Measurements from ENCODE around the gene CDKL5. TPM values are rescaled to one million over a fixed set of nuclear protein-coding genes. Genes with fewer than 3 reads are reported as not detected.

Gene CDKL5
- total RNA-seq, 2 experiments from 2014 or later = 1.2 to 1.5 TPM

DNA sequence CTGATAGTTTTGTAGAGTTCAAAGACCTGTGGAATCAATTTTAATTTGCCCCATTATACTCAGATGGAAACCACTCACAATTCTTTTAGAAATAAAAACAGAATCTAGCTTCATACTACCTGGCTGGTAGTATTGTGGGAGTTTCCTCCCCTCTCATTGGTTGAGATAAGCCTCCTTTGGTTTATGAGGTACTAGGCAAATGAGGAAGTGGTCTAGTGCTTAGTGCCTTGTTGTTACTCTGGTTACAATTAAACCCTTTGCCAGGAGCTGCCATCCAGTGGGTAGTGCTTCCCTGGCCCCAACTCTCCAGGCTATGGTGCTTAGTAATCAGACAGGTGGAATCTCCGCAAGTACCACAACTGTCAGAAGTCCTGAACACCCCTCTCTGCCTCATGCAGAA is 118.3 kb downstream of the CDKL5 start:
- POLR2A ChIA-PET = no interaction called here
- ATAC-seq (no peak), DNase-seq (no peak)
- H3K9me3 Mint-ChIP-seq (ENCODE audit: low read depth) = no peaks in the 10 kb centered on the region
- H3K4me3 Mint-ChIP-seq = no peak overlapping the region
- H3K4me1 Mint-ChIP-seq = peaks cover 2% of the 10 kb centered on the region
- no peak overlapping the region for H3K27ac Mint-ChIP-seq
- peaks cover 6% of the 10 kb centered on the region for H3K36me3 Mint-ChIP-seq (ENCODE audit: low read depth)
- H3K27me3 Mint-ChIP-seq = no peaks in the 10 kb centered on the region
- CTCF ChIA-PET = interaction anchor here (1.0 kb wide), 1 partner anchor 52 kb away, joined by 4 read pairs; no protein-coding TSS in a partner anchor
- intact Hi-C loops (cut with DNase I, micrococcal nuclease) = no loop called here

DNA sequence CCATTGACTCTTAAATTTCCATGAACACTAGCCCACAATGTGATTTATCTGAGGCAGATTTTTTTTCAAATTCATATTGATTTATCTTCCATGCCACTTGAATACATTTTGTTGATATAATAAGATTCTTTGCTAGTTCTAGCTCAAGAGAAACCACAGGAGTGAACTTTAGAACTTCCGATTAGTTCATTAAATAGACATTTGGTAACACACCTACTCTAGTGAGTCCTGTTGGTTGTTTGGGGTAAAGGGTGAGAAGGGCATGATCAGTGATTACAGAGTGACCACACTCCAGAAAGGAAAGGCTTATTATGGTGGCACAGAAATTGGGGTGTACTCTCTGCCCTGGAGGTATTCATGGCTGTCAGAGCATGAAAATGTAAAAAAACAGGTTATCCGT is 120.4 kb downstream of the CDKL5 start:
- Mint-ChIP-seq H3K27me3 (no peaks in the 10 kb centered on the region), H3K36me3 (ENCODE audit: low read depth) (peaks cover 4% of the 10 kb centered on the region), H3K27ac (no peak overlapping the region), H3K4me3 (no peak overlapping the region), H3K4me1 (peaks cover 2% of the 10 kb centered on the region), H3K9me3 (ENCODE audit: low read depth) (no peaks in the 10 kb centered on the region)
- ATAC-seq = no peak
- ChIA-PET CTCF (no interaction called here), POLR2A (no interaction called here)
- DNase-seq = no peak
- intact Hi-C loops (cut with DNase I, micrococcal nuclease) = no loop called here

DNA sequence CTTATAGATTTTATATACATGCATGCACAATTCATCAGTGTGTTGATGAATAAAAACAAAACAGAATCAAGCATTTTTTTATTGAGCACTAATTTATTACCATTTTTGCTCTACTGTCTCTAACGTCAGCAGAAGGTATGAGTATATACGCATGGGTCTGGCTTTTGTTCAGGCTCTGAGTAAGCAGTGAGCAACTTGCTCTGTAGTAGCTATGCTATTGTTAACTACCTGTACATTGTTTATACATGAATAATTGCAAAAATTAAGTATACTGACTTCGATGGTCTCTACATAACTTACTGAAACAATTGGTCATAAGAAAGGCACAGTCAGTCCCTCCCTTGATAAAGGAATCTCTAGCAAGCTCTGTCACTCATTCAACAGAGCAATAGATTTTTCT is 123.6 kb downstream of the CDKL5 start:
- intact Hi-C loops (cut with DNase I, micrococcal nuclease) = no loop called here
- ChIA-PET POLR2A (no interaction called here), CTCF (no interaction called here)
- Mint-ChIP-seq H3K4me3 (no peak overlapping the region), H3K27ac (no peak overlapping the region), H3K36me3 (ENCODE audit: low read depth) (no peaks in the 10 kb centered on the region), H3K9me3 (ENCODE audit: low read depth) (no peaks in the 10 kb centered on the region), H3K27me3 (no peaks in the 10 kb centered on the region), H3K4me1 (no peaks in the 10 kb centered on the region)
- DNase-seq (no peak), ATAC-seq (no peak)

DNA sequence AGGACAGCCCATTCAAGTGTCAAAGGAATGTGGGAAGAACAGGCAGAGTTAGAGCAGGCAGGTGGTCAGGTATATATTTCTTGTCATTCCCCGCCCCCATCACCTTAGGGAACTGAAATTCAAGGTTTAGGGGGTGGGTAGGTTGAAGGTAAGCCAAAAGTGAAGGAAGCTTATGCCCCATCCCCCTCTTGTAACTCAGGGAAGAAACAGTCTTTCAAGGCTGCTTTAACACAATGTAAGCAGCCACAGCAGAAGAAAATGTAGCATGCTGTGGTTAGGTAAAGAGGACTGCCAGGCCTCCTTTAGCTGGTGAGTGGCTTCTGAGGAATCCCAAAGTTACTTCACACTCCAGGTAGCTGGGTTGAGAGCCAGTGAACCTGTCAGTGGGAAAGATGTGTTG is 124.2 kb downstream of the CDKL5 start:
- ChIA-PET POLR2A (no interaction called here), CTCF (no interaction called here)
- H3K4me1 Mint-ChIP-seq = no peaks in the 10 kb centered on the region
- H3K36me3 Mint-ChIP-seq (ENCODE audit: low read depth) = no peaks in the 10 kb centered on the region
- ATAC-seq = no peak
- no peaks in the 10 kb centered on the region for H3K9me3 Mint-ChIP-seq (ENCODE audit: low read depth)
- H3K27ac Mint-ChIP-seq = no peak overlapping the region
- DNase-seq = no peak
- no peak overlapping the region for H3K4me3 Mint-ChIP-seq
- intact Hi-C loops (cut with DNase I, micrococcal nuclease) = no loop called here
- no peaks in the 10 kb centered on the region for H3K27me3 Mint-ChIP-seq

DNA sequence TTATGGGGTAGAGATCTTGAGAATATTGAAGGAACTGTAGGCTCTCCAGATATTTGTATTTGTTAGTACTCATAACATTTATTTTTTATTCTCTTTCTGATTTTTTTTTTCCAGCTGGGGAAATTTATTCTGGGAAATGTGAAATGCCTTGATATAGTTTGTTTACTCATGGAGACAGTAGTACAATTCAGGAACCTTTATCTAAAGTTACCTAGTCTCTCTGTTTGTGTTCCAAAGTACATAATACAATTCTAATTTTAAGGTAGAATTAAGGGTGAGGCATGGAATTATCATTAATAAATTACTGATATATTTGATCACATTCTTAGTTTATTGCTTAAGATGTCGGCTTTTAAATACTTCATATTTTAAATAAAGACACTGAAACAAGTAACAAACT is 132.5 kb downstream of the CDKL5 start:
- no peaks in the 10 kb centered on the region for H3K4me1 Mint-ChIP-seq
- intact Hi-C loops (cut with DNase I, micrococcal nuclease) = no loop called here
- ChIA-PET CTCF (no interaction called here), POLR2A (no interaction called here)
- H3K9me3 Mint-ChIP-seq (ENCODE audit: low read depth) = no peaks in the 10 kb centered on the region
- H3K4me3 Mint-ChIP-seq = no peak overlapping the region
- ATAC-seq (no peak), DNase-seq (no peak)
- no peaks in the 10 kb centered on the region for H3K27me3 Mint-ChIP-seq
- no peak overlapping the region for H3K27ac Mint-ChIP-seq
- no peaks in the 10 kb centered on the region for H3K36me3 Mint-ChIP-seq (ENCODE audit: low read depth)

DNA sequence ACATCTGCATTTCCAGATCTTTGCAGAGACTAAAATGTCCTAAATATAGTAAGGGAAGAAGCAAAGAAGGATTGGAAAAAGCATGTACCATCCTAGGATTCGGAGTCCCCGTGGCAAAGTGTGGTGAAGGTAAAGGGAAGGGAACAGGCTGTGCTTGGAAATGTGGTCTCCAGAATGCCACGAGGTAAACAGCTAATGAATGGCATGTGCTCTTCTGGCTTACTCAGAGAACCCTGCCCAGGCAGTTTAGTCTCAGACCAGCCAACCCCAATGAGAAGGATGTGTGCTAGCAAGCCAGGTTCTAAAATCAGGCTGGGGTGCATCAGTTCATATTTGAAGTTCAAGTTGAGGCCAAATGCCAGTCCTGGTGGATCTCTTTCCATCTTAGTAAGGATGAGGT is 133.4 kb downstream of the CDKL5 start:
- Mint-ChIP-seq H3K9me3 (ENCODE audit: low read depth) (no peaks in the 10 kb centered on the region), H3K4me1 (no peaks in the 10 kb centered on the region), H3K27me3 (no peaks in the 10 kb centered on the region), H3K4me3 (no peak overlapping the region), H3K36me3 (ENCODE audit: low read depth) (no peaks in the 10 kb centered on the region), H3K27ac (no peak overlapping the region)
- ATAC-seq (no peak), DNase-seq (no peak)
- ChIA-PET CTCF (no interaction called here), POLR2A (no interaction called here)
- intact Hi-C loops (cut with DNase I, micrococcal nuclease) = no loop called here

DNA sequence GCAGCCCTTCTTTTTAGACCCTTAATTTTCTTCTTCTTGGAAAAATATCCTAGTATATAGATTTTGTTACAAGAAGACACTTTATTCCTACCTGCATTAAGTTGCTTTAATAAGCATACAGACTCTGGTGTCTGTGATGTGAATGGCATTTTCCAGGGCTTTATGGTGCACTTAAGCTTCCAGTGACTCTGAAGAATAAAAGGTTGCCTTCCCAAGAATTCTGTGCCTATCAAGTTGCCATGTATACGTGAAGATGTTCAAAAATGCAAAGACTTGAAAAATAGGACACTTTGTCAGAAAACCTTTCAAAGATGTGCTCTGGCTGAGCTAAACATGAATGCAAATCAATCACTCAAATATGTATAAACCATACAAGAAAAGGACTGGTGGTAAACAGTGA is 135.6 kb downstream of the CDKL5 start:
- H3K4me3 Mint-ChIP-seq = no peak overlapping the region
- no peak overlapping the region for H3K27ac Mint-ChIP-seq
- no peaks in the 10 kb centered on the region for H3K4me1 Mint-ChIP-seq
- ATAC-seq = no peak
- H3K36me3 Mint-ChIP-seq (ENCODE audit: low read depth) = peaks cover 2% of the 10 kb centered on the region
- intact Hi-C loops (cut with DNase I, micrococcal nuclease) = no loop called here
- no peak for DNase-seq
- POLR2A ChIA-PET = no interaction called here
- H3K9me3 Mint-ChIP-seq (ENCODE audit: low read depth) = no peaks in the 10 kb centered on the region
- H3K27me3 Mint-ChIP-seq = no peaks in the 10 kb centered on the region
- CTCF ChIA-PET = no interaction called here

DNA sequence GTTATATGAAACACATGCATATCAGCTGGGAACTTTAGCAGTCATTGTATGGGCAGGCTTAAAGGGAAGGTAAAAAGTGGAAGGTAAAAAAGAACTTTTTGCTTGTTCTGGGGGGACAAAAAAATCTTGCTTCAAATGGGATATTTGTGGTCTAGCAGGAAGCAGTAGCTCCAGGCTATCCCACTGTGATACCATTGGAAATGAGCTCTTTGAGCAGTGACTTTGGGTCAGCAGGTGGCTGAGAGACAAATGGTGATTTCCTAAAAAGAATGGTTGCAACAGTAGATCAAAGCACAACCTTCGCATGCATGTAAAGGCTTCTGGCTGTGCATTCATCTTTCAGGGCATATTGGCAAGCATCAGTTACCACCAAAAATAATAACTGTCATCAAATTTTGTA is 140.3 kb downstream of the CDKL5 start:
- H3K4me3 Mint-ChIP-seq = no peak overlapping the region
- ChIA-PET POLR2A (no interaction called here), CTCF (no interaction called here)
- intact Hi-C loops (cut with DNase I, micrococcal nuclease) = no loop called here
- H3K27ac Mint-ChIP-seq = no peak overlapping the region
- no peaks in the 10 kb centered on the region for H3K4me1 Mint-ChIP-seq
- peaks cover 2% of the 10 kb centered on the region for H3K36me3 Mint-ChIP-seq (ENCODE audit: low read depth)
- ATAC-seq = no peak
- DNase-seq = no peak
- no peaks in the 10 kb centered on the region for H3K9me3 Mint-ChIP-seq (ENCODE audit: low read depth)
- H3K27me3 Mint-ChIP-seq = no peaks in the 10 kb centered on the region

DNA sequence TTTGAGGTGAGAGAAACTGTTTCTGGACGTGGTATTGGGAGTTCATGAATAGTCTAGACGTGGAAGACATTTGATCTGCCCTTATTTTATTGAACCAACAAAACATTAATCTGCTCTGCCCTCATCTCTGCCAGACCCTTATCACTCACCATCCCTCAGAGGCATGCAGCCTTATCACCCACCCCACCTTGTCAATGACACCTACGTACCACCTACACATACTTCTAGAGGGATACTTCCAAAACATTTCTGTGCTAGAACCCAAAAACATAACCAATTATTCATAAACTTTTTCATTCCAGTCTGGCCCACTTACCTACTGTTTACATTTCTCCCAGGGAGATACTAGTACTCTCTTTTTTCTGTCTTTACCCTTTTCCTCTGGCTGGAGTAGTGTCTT is 141.3 kb downstream of the CDKL5 start:
- intact Hi-C loops (cut with DNase I, micrococcal nuclease) = no loop called here
- H3K4me1 Mint-ChIP-seq = no peaks in the 10 kb centered on the region
- DNase-seq (no peak), ATAC-seq (no peak)
- no peaks in the 10 kb centered on the region for H3K27me3 Mint-ChIP-seq
- H3K9me3 Mint-ChIP-seq (ENCODE audit: low read depth) = no peaks in the 10 kb centered on the region
- H3K4me3 Mint-ChIP-seq = no peak overlapping the region
- ChIA-PET CTCF (no interaction called here), POLR2A (no interaction called here)
- peaks cover 2% of the 10 kb centered on the region for H3K36me3 Mint-ChIP-seq (ENCODE audit: low read depth)
- no peak overlapping the region for H3K27ac Mint-ChIP-seq

DNA sequence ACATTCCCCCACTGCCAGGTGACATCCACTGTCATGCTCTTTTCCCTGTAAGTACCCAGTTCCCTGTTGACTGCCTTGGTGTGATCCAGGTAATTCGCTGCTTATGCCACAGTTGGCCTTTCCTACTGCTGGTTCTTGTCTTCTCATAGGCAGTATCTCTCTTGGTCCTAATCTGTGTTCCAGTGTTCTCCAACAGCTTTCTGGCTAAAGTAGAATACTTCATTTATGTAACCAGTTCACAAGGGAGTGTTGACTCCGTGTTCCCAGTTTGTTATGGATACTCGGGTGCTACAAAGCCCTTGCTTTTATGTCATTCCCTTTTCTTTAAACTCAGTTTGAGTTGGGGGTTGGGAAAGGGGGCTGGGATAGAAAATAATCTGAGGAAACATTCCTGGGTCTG is 148.1 kb downstream of the CDKL5 start:
- Mint-ChIP-seq H3K36me3 (ENCODE audit: low read depth) (no peaks in the 10 kb centered on the region), H3K27me3 (no peaks in the 10 kb centered on the region)
- POLR2A ChIA-PET = no interaction called here

DNA sequence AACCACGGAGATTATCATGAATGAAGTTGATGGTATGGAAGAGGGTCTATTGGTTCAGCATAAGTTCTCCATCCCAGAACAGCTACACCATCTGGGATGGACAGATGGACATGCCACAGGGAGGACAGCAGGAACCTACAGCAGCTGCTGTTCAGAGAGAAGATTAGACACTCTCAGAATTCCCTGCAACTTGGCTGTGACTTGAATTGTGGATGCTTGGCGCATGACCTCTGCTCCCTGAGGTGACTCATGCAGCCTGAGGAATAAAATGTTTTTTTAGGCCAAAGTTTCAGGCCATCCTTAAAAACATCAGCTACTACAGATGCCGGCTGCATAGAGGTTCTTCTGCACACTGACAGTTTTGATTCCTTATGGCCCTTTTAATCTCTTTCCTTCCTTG is 149.2 kb downstream of the CDKL5 start:
- CTCF ChIA-PET = no interaction called here
- intact Hi-C loops (cut with DNase I, micrococcal nuclease) = no loop called here
- Mint-ChIP-seq H3K27me3 (no peaks in the 10 kb centered on the region), H3K27ac (no peak overlapping the region), H3K4me1 (no peaks in the 10 kb centered on the region), H3K9me3 (ENCODE audit: low read depth) (no peaks in the 10 kb centered on the region), H3K4me3 (no peak overlapping the region), H3K36me3 (ENCODE audit: low read depth) (no peaks in the 10 kb centered on the region)
- ATAC-seq (no peak), DNase-seq (no peak)
- POLR2A ChIA-PET = no interaction called here

More for the DNA sequence above, 148.1 kb downstream of the CDKL5 start:
- Mint-ChIP-seq H3K4me3 (no peak overlapping the region), H3K9me3 (ENCODE audit: low read depth) (no peaks in the 10 kb centered on the region), H3K27ac (no peak overlapping the region), H3K4me1 (no peaks in the 10 kb centered on the region)
- ATAC-seq = no peak
- CTCF ChIA-PET = no interaction called here
- intact Hi-C loops (cut with DNase I, micrococcal nuclease) = no loop called here
- DNase-seq = no peak

DNA sequence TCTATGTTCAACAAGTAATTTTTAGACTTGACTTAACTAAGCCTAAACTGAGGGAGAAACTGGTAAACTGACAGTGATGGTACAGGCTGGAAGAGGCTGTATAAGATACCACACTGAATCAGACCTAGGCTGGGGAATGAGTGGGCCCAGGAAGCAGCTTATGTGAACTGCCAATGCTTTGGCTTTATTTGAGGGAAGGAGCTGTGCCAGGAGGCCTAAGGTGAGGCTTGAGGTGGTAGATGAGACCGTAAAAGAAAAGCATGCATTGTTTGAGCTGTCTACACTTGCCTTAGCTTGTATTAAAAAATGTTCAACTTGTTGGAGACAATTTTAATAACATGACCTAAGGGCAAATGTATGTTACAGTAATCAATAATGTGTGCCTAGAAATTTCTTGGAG is 150.3 kb downstream of the CDKL5 start:
- H3K27me3 Mint-ChIP-seq = no peaks in the 10 kb centered on the region
- H3K4me3 Mint-ChIP-seq = no peak overlapping the region
- ChIA-PET POLR2A (no interaction called here), CTCF (interaction anchor here (0.7 kb wide), 1 partner anchor 407 kb away, joined by 3 read pairs; no protein-coding TSS in a partner anchor)
- H3K4me1 Mint-ChIP-seq = no peaks in the 10 kb centered on the region
- intact Hi-C loops (cut with DNase I, micrococcal nuclease) = no loop called here
- no peaks in the 10 kb centered on the region for H3K36me3 Mint-ChIP-seq (ENCODE audit: low read depth)
- H3K27ac Mint-ChIP-seq = no peak overlapping the region
- ATAC-seq = no peak
- H3K9me3 Mint-ChIP-seq (ENCODE audit: low read depth) = no peaks in the 10 kb centered on the region
- DNase-seq = no peak

DNA sequence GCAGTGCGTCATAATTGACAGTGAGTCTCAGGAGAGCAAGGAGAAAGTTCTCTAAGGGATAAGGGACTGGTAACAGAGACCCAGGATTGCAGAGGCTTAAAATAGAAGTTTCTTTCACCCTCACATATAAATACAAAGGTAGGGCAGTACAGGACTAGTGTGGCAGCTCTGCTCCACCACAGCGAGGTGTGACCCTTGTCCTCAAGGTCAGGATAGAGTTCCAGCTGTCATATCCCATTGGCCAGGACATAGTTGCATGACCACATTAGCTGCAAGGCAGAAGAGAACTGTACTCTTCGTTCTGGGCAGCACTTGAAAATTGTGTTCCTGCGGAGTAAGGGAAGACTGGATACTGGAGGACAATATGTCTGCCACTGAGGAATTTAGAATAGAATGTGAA is 152.0 kb downstream of the CDKL5 start:
- DNase-seq (no peak), ATAC-seq (no peak)
- Mint-ChIP-seq H3K4me3 (no peak overlapping the region), H3K36me3 (ENCODE audit: low read depth) (no peaks in the 10 kb centered on the region), H3K9me3 (ENCODE audit: low read depth) (no peaks in the 10 kb centered on the region), H3K27me3 (no peaks in the 10 kb centered on the region), H3K4me1 (no peaks in the 10 kb centered on the region), H3K27ac (no peak overlapping the region)
- ChIA-PET POLR2A (no interaction called here), CTCF (no interaction called here)
- intact Hi-C loops (cut with DNase I, micrococcal nuclease) = no loop called here

Data from activated CD4-positive, alpha-beta T cell treated with anti-CD3 and anti-CD28 coated beads for 36 hours (primary cell).